ENCODE measurements around the gene ATF6B.

- TF ChIP-seq POLR2A (IDR thresholded peaks at IDR 0.05): no peak
- no peak for TF ChIP-seq CTCF (IDR thresholded peaks at IDR 0.05)
Observed at GRCh38 chr6:32120573-32121059, 7.4 kb downstream of the ATF6B start.

Data from right lobe of liver (tissue), 4 donors.